ENCODE results near the gene ESYT2.

The ESYT2 gene

GRCh38 chr7:158765020-158765419, 64.3 kb downstream of the ESYT2 start:
- DNase-seq: no peak

GRCh38 chr7:158763454-158764033, 65.8 kb downstream of the ESYT2 start:
- no peak for DNase-seq

- DNase-seq: no peak
These were observed 67.4 kb downstream of the ESYT2 start for GRCh38 chr7:158761945-158762344.

- no peak for DNase-seq
These were observed 68.4 kb downstream of the ESYT2 start for GRCh38 chr7:158760936-158761335.

DNA sequence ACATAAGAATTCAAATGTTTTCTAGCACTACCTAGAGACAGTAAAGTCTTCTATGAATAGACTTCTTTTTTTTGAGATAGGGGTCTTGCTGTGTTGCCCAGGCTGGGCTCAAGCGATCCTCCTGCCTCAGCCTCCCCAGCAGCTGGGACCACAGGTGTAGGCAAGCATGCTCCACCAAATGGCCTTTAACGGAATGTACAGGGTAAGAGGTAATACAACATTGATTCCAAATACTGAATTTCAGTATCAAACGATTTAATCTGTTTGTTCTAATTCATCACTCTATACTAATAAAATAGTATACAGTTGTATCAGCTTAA, 68.9 kb downstream of the ESYT2 start:
- no peak for DNase-seq

GRCh38 chr7:158759749-158760444, 69.4 kb downstream of the ESYT2 start:
- DNase-seq: no peak

DNA sequence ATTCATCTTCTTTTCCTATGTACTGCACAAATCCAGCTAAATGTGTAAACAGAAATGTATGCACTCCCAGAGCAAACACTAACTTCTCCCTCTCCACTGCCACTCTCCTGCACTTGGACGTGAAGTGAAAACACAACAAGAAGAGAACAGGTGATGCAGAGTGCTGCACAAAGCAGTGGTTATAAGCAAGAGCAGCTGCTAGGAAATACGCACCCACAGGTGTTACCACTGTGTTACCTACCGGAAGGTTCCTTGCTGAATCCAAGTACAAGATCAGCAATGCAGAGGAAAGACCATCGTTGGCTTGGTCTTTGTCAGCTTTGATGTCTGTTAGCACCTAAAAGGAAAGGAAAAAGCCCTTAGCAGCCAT, 70.1 kb downstream of the ESYT2 start:
- no peak for DNase-seq

DNA sequence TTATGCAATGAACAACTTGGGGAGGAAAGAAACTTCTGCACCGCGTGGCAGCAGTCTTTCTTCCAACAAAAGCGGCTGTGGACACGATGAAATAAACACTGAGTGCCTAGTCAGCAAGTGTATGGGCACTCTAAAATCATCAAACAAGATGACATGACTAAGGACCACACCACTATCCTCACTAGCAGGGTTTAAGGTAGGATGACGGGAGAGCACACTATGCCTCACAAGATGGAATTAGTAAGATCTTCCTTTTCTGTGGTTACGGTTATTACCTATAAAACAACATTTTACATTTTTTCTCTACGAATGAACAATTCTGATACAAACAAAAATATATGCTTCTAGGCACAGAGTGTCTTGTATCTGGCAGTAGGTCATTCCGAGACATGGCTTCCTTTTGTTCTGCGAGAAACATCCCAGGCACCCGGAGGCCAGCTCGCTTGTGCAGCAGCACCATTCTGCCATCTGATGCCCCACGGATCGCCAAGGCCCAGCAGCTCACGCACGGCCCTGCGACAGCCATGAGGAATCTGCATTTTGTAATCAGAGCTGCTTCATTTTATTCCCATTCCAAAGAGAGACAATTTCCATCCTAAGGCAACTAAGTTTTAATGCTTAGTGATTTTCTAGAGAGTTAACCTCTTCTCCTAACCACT, 70.6 kb downstream of the ESYT2 start:
- DNase-seq: no peak

DNA sequence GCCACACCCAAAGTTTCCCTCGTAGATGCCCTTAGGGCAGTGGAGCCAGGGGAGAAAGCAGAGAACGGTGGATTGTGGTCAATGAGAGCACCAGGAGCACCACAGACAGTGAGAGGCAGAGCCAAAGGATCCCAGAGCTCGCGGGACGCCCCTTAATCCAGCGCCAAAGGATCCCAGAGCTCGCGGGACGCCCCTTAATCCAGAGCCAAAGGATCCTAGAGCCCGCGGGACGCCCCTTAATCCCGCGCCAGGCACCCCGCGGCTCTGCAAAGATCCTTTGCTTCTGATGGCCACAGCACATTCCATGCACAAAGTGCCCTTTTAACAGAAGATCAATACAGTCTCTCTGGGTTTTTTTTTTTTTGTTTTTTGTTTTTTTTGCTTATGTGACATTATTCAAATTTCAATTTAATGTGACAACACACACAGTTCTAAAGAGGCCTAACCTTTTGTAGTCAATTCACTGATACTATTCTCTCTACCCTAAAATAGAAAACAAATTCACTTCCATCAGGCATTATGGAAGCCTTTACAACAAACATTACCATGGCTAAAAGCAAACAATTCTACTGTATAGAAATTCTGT, 71.8 kb downstream of the ESYT2 start:
- no peak for DNase-seq

DNA sequence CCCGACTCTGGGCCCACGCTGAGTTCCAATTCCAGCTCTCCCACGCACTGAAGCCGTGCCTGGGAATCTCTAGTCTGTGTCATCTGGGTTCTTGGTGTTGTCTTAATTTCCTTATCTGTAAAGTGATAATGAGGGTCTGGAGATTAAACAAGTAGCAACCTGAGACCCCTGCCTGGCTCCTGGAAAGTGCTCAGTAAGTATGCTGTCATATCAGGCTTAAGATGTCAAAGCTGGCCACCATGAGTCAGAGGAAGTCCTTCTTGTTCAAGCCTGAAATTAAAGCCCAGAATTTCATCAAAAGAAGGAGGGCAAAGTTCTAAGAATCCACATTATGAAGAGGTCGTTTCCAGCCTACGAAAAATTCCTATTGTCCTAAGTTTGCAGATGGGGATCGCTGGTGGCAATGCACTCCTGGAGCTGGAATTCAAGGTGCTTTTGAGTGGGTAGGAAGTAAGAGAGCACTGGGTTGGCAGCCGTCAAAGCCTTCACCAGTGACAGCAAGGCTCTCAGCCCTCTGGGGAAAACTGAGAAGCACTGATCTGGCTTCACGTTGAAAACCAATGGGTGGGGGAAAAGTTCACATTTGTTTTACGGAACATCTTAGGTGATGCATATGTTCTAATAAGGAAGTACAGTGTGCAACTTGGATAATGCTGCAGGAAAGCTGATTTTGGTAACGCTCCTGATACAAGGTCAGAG, 74.4 kb downstream of the ESYT2 start:
- no peak for DNase-seq

GRCh38 chr7:158753900-158754299, 75.4 kb downstream of the ESYT2 start:
- DNase-seq: no peak

DNA sequence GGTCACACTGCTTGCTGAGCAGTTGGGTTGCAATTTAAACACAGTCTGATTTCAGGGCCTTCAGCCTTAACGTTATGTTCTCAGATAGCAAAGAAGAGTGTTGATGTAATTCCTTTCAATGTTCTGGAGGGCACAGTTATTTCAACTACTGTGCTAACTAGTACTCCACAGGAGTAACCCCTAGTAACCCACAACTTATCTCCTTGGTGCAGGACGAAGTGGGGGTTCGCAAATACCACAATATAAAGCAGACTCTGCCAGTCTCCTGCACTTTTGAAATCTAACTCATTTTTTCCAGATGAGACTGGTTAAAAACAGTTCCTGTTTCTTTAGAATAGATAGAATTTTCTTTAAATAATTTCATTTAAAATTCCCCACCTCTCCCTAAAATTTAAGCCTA, 77.6 kb downstream of the ESYT2 start:
- DNase-seq: peak; percentile 66

- no peak for DNase-seq
These were observed 78.1 kb downstream of the ESYT2 start for GRCh38 chr7:158751199-158751598.

- DNase-seq: no peak
These were observed 78.6 kb downstream of the ESYT2 start for GRCh38 chr7:158750702-158751101.

DNA sequence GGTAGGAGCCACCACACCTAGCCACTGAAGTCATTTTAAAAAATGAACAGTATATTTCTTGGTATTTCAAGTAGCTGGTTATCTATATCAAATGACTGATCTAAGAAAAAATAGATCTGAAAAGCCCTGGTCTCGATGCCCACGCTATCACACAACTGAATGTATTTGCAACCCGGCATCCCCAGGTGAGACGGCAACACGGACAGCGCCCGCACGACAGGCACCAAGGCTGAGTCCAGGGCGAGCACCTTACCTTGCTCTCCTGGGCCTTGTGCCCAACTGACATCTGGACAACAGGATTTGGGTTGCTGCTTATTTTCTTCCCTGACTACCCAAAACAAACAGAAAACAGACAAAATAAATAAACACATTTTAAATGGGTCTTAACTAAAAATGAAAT, 79.9 kb downstream of the ESYT2 start:
- no peak for DNase-seq

GRCh38 chr7:158748335-158748734, 81.0 kb downstream of the ESYT2 start:
- DNase-seq: no peak

DNA sequence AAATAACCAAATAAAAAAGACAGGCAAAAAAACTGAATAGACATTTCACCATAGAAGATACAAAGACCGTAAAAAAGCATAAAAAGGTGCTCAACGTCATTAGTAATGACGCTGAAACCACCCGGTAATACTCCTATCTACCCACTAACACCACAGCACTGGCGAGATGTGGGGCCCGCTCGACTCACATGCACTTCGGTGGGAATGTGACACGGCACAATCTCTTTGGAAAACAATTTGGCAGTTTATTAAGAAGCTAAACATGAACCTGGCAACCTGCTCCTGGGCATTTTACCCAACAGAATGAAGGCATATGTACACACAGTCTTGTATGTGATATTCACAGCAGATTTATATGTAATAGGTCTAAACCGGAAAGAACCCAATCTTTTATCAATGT, 81.9 kb downstream of the ESYT2 start:
- DNase-seq: no peak

DNA sequence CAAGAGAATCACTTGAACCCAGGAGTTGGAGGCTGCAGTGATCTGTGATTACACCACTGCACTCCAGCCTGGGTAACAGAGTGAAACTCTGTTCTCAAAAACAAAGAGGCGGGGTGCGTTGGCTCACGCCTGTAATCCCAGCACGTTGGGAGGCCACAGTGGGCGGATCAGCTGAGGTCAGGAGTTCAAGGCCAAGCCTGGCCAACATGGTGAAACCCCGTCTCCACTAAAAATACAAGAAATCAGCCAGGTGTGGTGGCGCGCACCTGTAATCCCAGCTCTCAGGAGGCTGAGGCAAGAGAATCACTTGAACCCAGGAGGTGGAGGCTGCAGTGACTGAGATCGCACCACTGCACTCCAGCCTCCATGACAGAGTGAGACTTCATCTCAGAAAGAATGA, 82.4 kb downstream of the ESYT2 start:
- no peak for DNase-seq

DNA sequence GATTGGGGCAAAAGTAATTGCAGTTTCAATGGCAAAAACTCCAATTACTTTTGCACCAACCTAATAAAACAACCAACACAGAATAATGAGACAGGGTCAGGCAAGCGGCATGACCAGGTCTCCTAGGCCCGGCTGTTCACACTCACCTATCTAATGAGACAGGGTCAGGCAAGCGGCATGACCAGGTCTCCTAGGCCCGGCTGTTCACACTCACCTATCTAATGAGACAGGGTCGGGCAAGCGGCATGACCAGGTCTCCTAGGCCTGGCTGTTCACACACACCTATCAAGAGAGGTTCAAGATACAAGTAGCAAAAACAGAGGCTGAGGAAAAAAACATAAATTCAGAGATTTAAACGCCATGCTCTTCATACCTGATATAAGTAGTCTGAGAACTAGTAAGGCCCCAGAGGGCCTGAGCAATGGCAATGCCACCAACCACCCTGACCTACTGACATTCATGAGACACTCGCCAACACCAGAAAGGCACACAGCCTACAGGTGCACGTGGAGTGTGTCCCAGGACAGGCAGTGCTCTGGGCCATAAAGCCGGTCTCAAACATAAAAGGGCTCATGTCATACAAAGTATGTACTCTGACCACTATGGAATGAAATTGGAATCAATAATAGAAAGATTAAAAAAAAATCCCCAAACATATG, 84.1 kb downstream of the ESYT2 start:
- DNase-seq: no peak

GRCh38 chr7:158744070-158744469, 85.2 kb downstream of the ESYT2 start:
- no peak for DNase-seq

- no peak for DNase-seq
These were observed 86.1 kb downstream of the ESYT2 start for GRCh38 chr7:158743219-158743618.

GRCh38 chr7:158742065-158742821, 87.1 kb downstream of the ESYT2 start:
- no peak for DNase-seq

DNA sequence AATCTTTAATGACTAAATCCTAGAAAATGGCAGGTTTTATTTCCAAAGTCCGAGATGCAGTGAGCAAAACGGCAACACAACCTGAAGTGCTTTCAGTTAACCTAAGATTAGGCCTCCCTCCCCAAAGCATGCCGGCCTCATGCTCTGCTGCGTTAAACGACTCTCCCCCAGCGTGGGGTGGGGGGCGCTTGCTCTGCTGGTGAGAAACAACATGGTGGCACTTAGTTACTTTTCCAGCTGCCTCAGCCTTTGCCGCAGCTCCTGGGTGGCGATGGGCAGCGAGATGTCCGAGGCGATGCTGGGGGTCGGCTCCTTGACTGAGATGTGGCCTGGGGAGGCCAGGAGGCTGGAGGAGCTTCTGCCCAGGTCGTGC, 88.0 kb downstream of the ESYT2 start:
- no peak for DNase-seq
